Hematopoietic multipotent progenitor cell treated with erythropoietin and hydrocortisone succinate and interleukin-3 and kit ligand, for 6 days (in vitro differentiated cells): ENCODE results near the gene CRK.
"Not testable (repeated sequence)": the region's sequence is repeated elsewhere in the genome, so short reads cannot be mapped to it uniquely, and the experiment has no call there.

ENCODE experiments used
- DNase-seq: peaks from one replicate; pipeline ENCODE4 v3.0.0-alpha.2; 2015

The CRK gene

DNA sequence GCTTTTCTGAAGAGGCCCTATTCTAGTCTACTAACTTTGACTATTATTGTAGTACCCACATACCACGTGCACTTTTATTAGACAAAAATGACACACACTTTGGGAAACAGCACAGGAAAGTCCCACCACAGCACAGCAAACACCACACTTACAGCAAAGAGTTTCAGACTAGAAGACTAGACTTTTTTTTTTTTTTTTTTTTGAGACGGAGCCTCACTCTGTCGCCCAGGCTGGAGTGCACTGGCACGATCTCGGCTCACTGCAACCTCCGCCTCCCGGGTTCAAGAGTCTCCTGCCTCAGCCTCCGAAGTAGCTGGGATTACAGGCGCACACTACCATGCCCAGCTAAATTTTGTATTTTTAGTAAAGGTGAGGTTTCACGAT lies 76.1 kb downstream of the CRK start:
- no peak for DNase-seq

DNA sequence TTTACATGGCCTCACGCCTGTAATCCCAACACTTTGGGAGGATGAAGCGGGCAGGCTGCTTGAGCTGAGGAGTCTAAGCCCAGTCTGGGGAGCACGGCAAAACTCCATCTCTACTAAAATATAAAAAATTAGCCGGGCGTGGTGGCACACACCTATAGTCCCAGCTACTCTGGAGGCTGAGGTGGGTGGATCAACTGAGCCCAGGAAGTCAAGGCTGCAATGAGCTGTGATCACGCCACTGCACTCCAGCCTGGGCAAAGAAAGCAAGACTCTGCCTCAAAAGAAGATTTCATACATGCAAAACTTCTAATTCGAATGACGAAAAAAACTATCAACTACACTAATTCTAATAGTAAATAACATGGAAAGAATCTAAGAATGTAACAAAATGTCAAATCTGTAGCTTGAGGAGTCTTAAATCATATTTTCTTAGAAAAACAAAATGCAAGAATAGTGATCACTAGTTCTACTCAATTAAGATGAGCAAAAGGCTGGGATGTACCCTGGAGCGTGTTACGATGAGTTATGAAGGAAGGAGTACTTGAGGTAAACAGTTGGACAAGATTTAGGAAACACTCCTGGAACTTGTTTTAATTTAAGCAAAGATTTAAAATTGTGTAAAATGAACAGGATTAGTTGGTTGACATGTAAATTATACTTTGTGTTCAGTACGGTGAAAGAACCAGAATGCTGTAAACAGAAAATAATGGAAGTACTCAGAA lies 76.7 kb downstream of the CRK start:
- DNase-seq = no peak

DNA sequence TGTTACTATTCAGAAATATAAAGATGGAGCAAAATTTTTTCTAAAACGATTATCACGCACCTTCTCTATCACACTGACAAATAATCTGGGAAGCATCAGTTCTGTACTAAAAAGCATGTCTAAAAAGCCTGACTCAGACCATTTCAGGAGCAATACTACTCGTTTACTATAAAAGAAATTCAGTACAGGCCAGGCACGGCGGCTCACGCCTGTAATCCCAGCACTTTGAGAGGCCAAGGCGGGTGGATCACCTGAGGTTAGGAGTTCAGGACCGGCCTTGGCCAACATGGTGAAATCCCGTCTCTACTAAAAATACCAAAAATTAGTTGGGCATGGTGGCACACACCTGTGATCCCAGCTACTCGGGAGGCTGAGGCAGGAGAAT lies 77.6 kb downstream of the CRK start:
- DNase-seq = not testable (repeated sequence)

DNA sequence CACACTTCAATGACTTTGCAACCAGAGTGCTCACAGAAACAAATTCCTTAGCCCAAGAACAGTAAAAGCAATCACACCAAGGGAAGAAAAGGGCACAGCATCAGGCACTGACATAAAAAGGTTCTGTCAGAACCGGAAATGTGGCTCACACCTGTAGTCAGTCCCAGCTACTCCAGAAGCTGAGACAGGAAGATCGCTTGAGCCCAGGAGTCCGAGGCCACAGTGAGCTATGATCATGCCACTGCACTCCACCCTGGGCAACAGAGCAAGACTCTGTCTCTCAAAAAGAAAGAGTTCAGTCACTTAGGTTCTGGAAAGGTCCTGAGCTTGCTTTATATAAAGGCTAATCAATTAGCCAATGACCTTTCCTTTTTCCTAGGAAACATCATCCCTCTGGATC lies 78.7 kb downstream of the CRK start:
- DNase-seq = no peak

DNA sequence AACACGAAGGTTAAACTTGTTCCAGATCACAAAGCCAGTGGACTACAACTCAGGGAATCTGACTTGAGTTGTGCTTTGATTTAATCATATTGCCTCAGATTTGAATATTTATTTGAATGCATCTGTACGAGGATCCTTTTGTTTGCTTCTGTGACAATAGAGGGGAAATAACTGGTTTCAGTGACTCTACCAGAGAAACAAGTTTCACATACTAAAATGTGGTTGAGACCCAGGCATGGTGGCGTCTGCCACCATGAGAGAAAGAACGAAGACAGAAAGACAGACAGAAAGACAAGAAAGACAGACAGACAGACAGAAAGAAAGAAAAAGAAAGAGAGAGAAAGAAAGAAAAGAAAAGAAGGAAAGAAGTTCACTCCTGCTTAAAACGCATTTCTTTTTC lies 80.0 kb downstream of the CRK start:
- DNase-seq = no peak

DNA sequence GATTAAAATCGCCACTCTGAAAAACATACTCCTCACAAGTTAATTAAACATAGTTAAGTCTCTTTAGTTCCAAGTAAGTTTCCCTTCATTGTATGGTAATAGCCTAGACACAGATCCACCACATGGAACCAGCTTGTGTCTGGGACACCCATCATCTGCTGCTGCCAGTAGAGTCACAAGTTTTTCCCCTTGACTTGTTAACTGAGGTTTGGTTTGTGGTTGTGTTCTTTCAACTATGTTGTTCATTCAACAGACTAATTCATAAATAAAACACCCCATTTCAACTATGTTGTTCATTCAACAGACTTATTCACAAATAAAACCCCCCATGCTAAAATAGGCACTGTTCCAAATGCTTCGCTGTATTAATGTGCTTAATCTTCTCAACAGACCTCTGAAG lies 80.4 kb downstream of the CRK start:
- DNase-seq = no peak

DNA sequence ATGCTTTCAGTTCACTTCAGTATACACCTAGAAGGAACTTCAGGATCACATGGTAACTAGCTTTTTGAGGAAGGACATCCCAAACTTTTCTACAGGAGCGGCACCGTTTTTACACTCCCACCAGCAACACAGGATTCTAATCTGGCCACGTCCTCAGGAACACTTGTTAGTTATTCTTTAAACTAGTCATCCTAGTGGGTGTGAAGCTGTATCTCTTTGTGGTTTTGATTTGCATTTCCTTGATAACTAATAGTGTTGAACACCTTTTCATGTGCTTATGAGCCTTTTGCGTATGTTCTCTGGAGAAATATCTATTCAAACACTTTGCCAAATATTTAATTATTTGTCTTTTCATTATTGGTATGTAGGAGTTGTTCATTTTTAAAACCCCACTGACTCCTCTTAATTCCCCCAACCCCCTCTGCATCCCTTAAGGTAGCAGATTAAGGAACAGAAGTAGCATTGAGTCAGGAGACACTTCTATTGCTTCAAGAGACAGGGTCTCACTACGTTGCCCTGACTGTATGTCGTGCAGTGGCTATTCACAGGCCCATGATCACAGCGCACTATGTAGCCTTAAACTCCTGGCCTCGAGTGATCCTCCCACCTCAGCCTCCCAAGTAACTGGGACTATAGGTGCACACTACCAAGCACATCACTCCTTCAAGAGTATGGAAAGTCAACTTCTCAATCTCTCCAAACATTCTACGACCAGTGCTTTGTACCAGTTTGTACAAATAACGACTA lies 81.4 kb downstream of the CRK start:
- DNase-seq = no peak

DNA sequence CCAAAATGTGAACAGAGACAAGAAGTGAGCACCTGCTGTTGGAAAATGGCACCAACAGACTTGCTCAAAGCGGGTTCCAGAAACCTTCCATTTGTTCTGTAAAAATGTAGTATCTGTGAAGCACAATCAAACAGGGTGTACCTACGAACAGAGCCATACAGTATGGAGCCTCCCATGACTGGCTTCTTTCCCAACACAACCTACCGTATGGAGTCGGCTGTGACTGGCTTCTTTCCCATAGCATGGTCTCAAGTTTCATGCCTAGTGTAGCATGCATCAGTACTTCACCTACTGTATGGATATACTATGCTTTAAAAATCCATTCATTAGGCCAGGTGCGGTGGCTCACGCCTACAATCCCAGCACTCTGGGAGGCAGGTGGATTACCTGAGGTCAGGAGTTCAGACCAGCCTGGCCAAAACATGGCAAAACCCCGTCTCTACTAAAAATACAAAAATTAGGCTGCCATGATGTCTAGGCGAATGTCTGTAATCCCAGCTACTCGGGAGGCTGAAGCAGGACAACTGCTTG lies 82.3 kb downstream of the CRK start:
- no peak for DNase-seq

DNA sequence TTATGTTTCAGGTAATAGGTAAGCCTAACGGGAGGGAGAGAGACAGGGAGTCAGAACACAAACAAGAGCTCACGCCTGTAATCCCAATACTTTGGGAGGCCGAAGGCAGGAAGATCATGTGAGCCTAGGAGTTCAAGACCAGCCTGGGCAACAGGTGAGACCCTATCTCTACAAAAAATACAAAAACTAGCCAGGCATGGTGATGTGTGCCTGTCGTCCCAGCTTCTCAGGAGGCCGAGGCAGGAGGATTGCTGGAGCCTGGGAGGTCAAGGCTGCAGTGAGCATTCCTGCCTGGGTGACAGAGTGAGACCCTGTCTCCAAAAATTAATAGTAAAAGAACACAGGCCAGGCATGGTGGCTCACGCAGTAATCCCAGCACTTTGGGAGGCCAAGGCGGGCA lies 83.4 kb downstream of the CRK start:
- DNase-seq = no peak

DNA sequence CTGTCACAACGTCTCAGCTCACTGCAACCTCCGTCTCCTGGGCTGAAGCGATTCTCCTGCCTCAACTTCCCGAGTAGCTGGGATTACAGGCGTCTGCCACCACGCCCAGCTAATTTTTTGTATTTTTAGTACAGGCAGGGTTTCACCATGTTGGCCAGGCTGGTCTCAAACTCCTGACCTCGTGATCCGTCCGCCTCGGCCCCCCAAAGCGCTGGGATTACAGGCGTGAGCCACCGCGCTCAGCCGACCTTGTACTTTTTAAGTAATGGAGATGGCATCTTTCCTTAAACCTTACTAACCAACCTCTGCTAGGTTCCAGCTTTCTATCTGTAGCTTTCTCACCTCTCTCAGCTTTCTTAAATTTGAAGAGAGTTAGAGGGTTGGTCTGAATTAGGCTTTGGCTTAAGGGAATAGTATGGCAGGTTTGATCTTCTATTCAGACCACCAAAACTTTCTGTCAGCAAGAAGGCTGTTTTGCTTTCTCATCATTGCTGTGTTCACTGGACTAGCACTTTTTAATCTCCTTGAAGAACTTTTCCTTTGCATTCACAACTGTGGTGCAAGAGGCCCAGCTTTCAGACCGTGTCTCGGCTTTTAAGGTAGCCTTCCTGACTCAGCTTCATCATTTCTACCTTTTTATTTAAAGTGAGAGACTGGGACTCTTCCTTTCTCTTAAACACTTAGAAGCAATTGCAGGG lies 84.0 kb downstream of the CRK start:
- DNase-seq = no peak
